Neural cell (in vitro differentiated cells): ENCODE data around the gene CDCA3.
A peak's percentile ranks its signal among the peaks of the same experiment; 100 is the strongest.

Experiments
- CTCF ChIP-seq: fragments of 450-650 bp; IDR thresholded peaks from 2 replicates; pipeline ENCODE4 v1.5.1; 2014; ENCODE audit warnings: antibody characterized with exemption, mild to moderate bottlenecking, moderate library complexity; ENCODE audit not compliant: poor library complexity, severe bottlenecking
- EZH2 ChIP-seq: fragments of 200-600, 300-800 bp; shearing (Covaris generic), sonication (generic); IDR thresholded peaks from 2 replicates; pipeline ENCODE4 v1.6.1; 2014; ENCODE audit warnings: antibody characterized with exemption, low read length, borderline replicate concordance, mild to moderate bottlenecking; ENCODE audit not compliant: insufficient read depth, poor library complexity, severe bottlenecking
- REST ChIP-seq: IDR thresholded peaks from 2 replicates; pipeline ENCODE4 v1.6.1; 2012; ENCODE audit warnings: borderline replicate concordance

GRCh38 chr12:6872073-6873048 lies 21.3 kb upstream of the CDCA3 start:
- peak; percentile 89 for TF ChIP-seq CTCF
- no peak for TF ChIP-seq EZH2
- TF ChIP-seq REST = no peak
